HG03066 (cell line): Measurements from ENCODE around the gene TXNL4B.

Experiments
- ATAC-seq: cut with Tn5 transposase; IDR thresholded peaks from one replicate; pipeline ENCODE4 v1.9.1; 2021; ENCODE audit warnings: low read depth; ENCODE audit not compliant: unreplicated experiment

Gene TXNL4B

GRCh38 chr16:72112906-72113615 lies 19.6 kb upstream of the TXNL4B start:
- ATAC-seq = no peak

GRCh38 chr16:72112452-72112792 lies 19.0 kb upstream of the TXNL4B start:
- no peak for ATAC-seq

GRCh38 chr16:72111657-72112451 lies 18.4 kb upstream of the TXNL4B start:
- ATAC-seq = no peak

GRCh38 chr16:72110662-72111615 lies 17.5 kb upstream of the TXNL4B start:
- no peak for ATAC-seq

- no peak for ATAC-seq
Measured at GRCh38 chr16:72109966-72110530, 16.6 kb upstream of the TXNL4B start.

GRCh38 chr16:72109300-72109699 lies 15.9 kb upstream of the TXNL4B start:
- no peak for ATAC-seq

- ATAC-seq = no peak
Measured at GRCh38 chr16:72108353-72109102, 15.1 kb upstream of the TXNL4B start.

GRCh38 chr16:72107371-72107770 lies 14.0 kb upstream of the TXNL4B start:
- no peak for ATAC-seq

- ATAC-seq = no peak
Measured at GRCh38 chr16:72105978-72106377, 12.6 kb upstream of the TXNL4B start.

- ATAC-seq = no peak
Measured at GRCh38 chr16:72104905-72105304, 11.5 kb upstream of the TXNL4B start.

GRCh38 chr16:72101195-72101594 lies 7.8 kb upstream of the TXNL4B start:
- ATAC-seq = no peak

GRCh38 chr16:72099377-72099818 lies 6.0 kb upstream of the TXNL4B start:
- peak; percentile 66 for ATAC-seq

GRCh38 chr16:72098936-72099335 lies 5.5 kb upstream of the TXNL4B start:
- ATAC-seq = no peak

GRCh38 chr16:72094266-72094610 lies 818 bp upstream of the TXNL4B start:
- no peak for ATAC-seq

- ATAC-seq = no peak
Measured at GRCh38 chr16:72092832-72093447, 480 bp downstream of the TXNL4B start.

GRCh38 chr16:72091217-72091616 lies 2.2 kb downstream of the TXNL4B start:
- no peak for ATAC-seq

GRCh38 chr16:72085002-72085401 lies 8.4 kb downstream of the TXNL4B start:
- no peak for ATAC-seq

- ATAC-seq = no peak
Measured at GRCh38 chr16:72084445-72084844, 9.0 kb downstream of the TXNL4B start.

- no peak for ATAC-seq
Measured at GRCh38 chr16:72083778-72084404, 9.5 kb downstream of the TXNL4B start.
